ENCODE data around the gene STOX1.
"Not testable (repeated sequence)": the region's sequence is repeated elsewhere in the genome, so short reads cannot be mapped to it uniquely, and the experiment has no call there.

Gene STOX1

GRCh38 chr10:68831961-68832455, 4.7 kb downstream of the STOX1 start:
- DNase-seq, result no peak

- no peak for DNase-seq
Observed at GRCh38 chr10:68832601-68833000, 5.3 kb downstream of the STOX1 start.

- no peak for DNase-seq
Observed at GRCh38 chr10:68837626-68838322, 10.4 kb downstream of the STOX1 start.

GRCh38 chr10:68840650-68841049, 13.3 kb downstream of the STOX1 start:
- DNase-seq, result not testable (repeated sequence)

- no peak for DNase-seq
Observed at GRCh38 chr10:68848281-68848680, 20.9 kb downstream of the STOX1 start.

- DNase-seq, result no peak
Observed at GRCh38 chr10:68848806-68849205, 21.5 kb downstream of the STOX1 start.

- DNase-seq, result no peak
Observed at GRCh38 chr10:68856352-68856751, 29.0 kb downstream of the STOX1 start.

- DNase-seq, result no peak
Observed at GRCh38 chr10:68857005-68857404, 29.7 kb downstream of the STOX1 start.

- DNase-seq, result no peak
Observed at GRCh38 chr10:68861253-68861652, 33.9 kb downstream of the STOX1 start.

GRCh38 chr10:68864611-68865010, 37.3 kb downstream of the STOX1 start:
- no peak for DNase-seq

GRCh38 chr10:68868173-68868572, 40.8 kb downstream of the STOX1 start:
- DNase-seq, result not testable (repeated sequence)

GRCh38 chr10:68869623-68870022, 42.3 kb downstream of the STOX1 start:
- DNase-seq, result no peak

- no peak for DNase-seq
Observed at GRCh38 chr10:68870061-68870460, 42.7 kb downstream of the STOX1 start.

- DNase-seq, result no peak
Observed at GRCh38 chr10:68870545-68871104, 43.3 kb downstream of the STOX1 start.

GRCh38 chr10:68871105-68871711, 43.9 kb downstream of the STOX1 start:
- DNase-seq, result no peak

GRCh38 chr10:68871731-68872342, 44.5 kb downstream of the STOX1 start:
- no peak for DNase-seq

- no peak for DNase-seq
Observed at GRCh38 chr10:68876246-68877138, 49.2 kb downstream of the STOX1 start.

GRCh38 chr10:68877482-68878110, 50.3 kb downstream of the STOX1 start:
- DNase-seq, result no peak

- no peak for DNase-seq
Observed at GRCh38 chr10:68878496-68878895, 51.2 kb downstream of the STOX1 start.

- DNase-seq, result no peak
Observed at GRCh38 chr10:68879628-68880027, 52.3 kb downstream of the STOX1 start.

- DNase-seq, result no peak
Observed at GRCh38 chr10:68880181-68880580, 52.9 kb downstream of the STOX1 start.

GRCh38 chr10:68895041-68895440, 67.7 kb downstream of the STOX1 start:
- DNase-seq, result no peak

Measured in activated CD4-positive, CD25-positive, alpha-beta regulatory T cell (primary cell).